Thyroid gland (tissue), 4 donors: Measurements from ENCODE around the gene CREG2.

Experiments
- CTCF ChIP-seq, 6 experiments: fragments of 200-600 bp in 3 of 6; fragments of 450-650 bp in 3 of 6; sonication (generic) in 3 of 6; IDR thresholded peaks; one replicate each; pipeline ENCODE4 v1.5.1; 2016 to 2019; ENCODE audit warnings: antibody characterized with exemption in 6 of 6, mild to moderate bottlenecking in 2 of 6, inconsistent platforms in 1 of 6, moderate library complexity in 1 of 6
- POLR2A ChIP-seq, 2 donors: fragments of 450-650 bp; IDR thresholded peaks; one replicate each; pipeline ENCODE4 v1.6.1; 2017; ENCODE audit warnings: antibody characterized with exemption in 2 of 2, mild to moderate bottlenecking in 2 of 2, moderate library complexity in 1 of 2

GRCh38 chr2:101386599-101387150 is 628 bp downstream of the CREG2 start:
- TF ChIP-seq CTCF (IDR thresholded peaks at IDR 0.05) (no peak), POLR2A (IDR thresholded peaks at IDR 0.05) (no peak)
